ENCODE measurements around the gene GKAP1. TPM values are rescaled to one million over a fixed set of nuclear protein-coding genes. Genes with fewer than 3 reads are reported as not detected.

The GKAP1 gene
- total and polyA plus RNA-seq, 2 donors, result 8.3 to 13.0 TPM

Other genes starting within 250 kb of the GKAP1 start
- gene IDNK, start 194.6 kb downstream of the GKAP1 start, total RNA-seq, result 6.3 TPM
- 6.0 TPM for gene IDNK, start 194.6 kb downstream of the GKAP1 start, polyA plus RNA-seq
- 132 TPM for gene UBQLN1, start 109.8 kb downstream of the GKAP1 start, total RNA-seq
- gene UBQLN1, start 109.8 kb downstream of the GKAP1 start, polyA plus RNA-seq, result 60.4 TPM
- 18.9 TPM for gene KIF27, start 103.7 kb upstream of the GKAP1 start, total RNA-seq
- 1.8 TPM for gene KIF27, start 103.7 kb upstream of the GKAP1 start, polyA plus RNA-seq
- 649 TPM for gene HNRNPK, start 162.4 kb upstream of the GKAP1 start, total RNA-seq
- 376 TPM for gene HNRNPK, start 162.4 kb upstream of the GKAP1 start, polyA plus RNA-seq
- 17.5 TPM for gene RMI1, start 163.0 kb upstream of the GKAP1 start, total RNA-seq
- 3.2 TPM for gene RMI1, start 163.0 kb upstream of the GKAP1 start, polyA plus RNA-seq